C4-2B (cell line): ENCODE results near the gene UGT1A3.

ENCODE experiments used
- CTCF ChIP-seq: fragments of 450-650 bp; conservative IDR thresholded peaks from 2 replicates; pipeline ENCODE4 v1.5.1; 2017; ENCODE audit warnings: mild to moderate bottlenecking
- ZFX ChIP-seq: fragments of 450-650 bp; IDR thresholded peaks from 2 replicates; pipeline ENCODE4 v1.6.1; 2017

- TF ChIP-seq CTCF (no peak), ZFX (no peak)
Observed at GRCh38 chr2:233681521-233682099, 47.2 kb upstream of the UGT1A3 start, which contains the start of gene UGT1A7.
